Fibroblast of villous mesenchyme (primary cell): ENCODE data around the gene RANBP17. TPM values are rescaled to one million over a fixed set of nuclear protein-coding genes. Genes with fewer than 3 reads are reported as not detected.

Experiments
- DNase-seq: peaks from one replicate; pipeline ENCODE4 v3.0.0-alpha.2; 2010; ENCODE audit warnings: low read depth
- H3K4me3 ChIP-seq: 2 replicates; pipeline ENCODE4 v1.5.1; 2011; ENCODE audit warnings: low read depth, mild to moderate bottlenecking, low read length
- CTCF ChIP-seq: IDR thresholded peaks from 2 replicates; pipeline ENCODE4 v1.5.1; 2012; ENCODE audit warnings: low read depth, mild to moderate bottlenecking, low read length; ENCODE audit not compliant: insufficient read depth
- total RNA-seq: library from RNA; depleted of rRNA; stranded (reverse); fragments of >200 nt; gene quantifications from 2 replicates; pipeline ENCODE4 v1.2.3, GENCODE V29; 2012

Gene RANBP17
- total RNA-seq, result 28.0 and 33.7 TPM in 2 replicates

GRCh38 chr5:170861917-170862766, at the start of gene RANBP17:
Gene RANBP17 (plus strand): TSS chr5:170862018.
- TF ChIP-seq CTCF, result no peak
- DNase-seq, result peak; percentile 67
- peak within 1 kb of the TSS; percentile 78 for H3K4me3 ChIP-seq

GRCh38 chr5:170813231-170813630, 48.6 kb upstream of the RANBP17 start:
- DNase-seq, result no peak
- TF ChIP-seq CTCF, result no peak
- H3K4me3 ChIP-seq, result no peak overlapping the region

GRCh38 chr5:170817195-170817594, 44.6 kb upstream of the RANBP17 start:
- no peak overlapping the region for H3K4me3 ChIP-seq
- DNase-seq, result no peak
- TF ChIP-seq CTCF, result no peak

- peak; percentile 68 for DNase-seq
- TF ChIP-seq CTCF, result no peak
- no peak overlapping the region for H3K4me3 ChIP-seq
Observed at GRCh38 chr5:170818232-170818631, 43.6 kb upstream of the RANBP17 start.

GRCh38 chr5:170819824-170820223, 42.0 kb upstream of the RANBP17 start:
- no peak for TF ChIP-seq CTCF
- no peak overlapping the region for H3K4me3 ChIP-seq
- no peak for DNase-seq

GRCh38 chr5:170821257-170821800, 40.5 kb upstream of the RANBP17 start:
- DNase-seq, result no peak
- H3K4me3 ChIP-seq, result no peak overlapping the region
- no peak for TF ChIP-seq CTCF
